HFF-Myc (cell line): ENCODE results near the gene TJP1.

Experiments
- DNase-seq: peaks from one replicate; pipeline ENCODE4 v3.0.0-alpha.2; 2011; ENCODE audit warnings: low read depth; ENCODE audit errors: extremely low read depth
- H3K4me3 ChIP-seq: replicated peaks from 2 replicates; pipeline ENCODE4 v1.5.1; 2011; ENCODE audit warnings: low read depth, mild to moderate bottlenecking, control low read depth, low read length
- TF ChIP-seq, protein P1 (sequence below): IDR thresholded peaks from 2 replicates; pipeline ENCODE4 v1.5.1; 2012; ENCODE audit warnings: mild to moderate bottlenecking, low read depth, low read length, control low read depth; ENCODE audit errors: missing control alignments

The TJP1 gene

DNA sequence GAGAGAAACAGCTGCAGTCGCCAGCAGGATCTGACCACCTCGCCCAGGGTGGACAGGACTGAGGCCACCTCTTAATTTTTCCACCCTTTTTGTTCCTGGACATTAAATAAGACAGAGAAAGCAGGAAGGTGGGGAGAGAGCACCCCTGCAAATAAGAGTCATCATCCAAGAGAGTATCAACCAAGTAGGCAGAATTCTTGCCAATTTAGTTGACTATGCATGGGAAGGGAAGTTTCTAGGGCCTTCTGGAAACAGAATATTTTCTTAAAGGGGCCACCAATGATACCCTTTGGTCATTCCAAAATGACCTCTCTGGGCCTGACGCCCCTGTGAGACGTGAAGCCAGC, 136.2 kb downstream of the TJP1 start:
- TF ChIP-seq, protein P1, sequence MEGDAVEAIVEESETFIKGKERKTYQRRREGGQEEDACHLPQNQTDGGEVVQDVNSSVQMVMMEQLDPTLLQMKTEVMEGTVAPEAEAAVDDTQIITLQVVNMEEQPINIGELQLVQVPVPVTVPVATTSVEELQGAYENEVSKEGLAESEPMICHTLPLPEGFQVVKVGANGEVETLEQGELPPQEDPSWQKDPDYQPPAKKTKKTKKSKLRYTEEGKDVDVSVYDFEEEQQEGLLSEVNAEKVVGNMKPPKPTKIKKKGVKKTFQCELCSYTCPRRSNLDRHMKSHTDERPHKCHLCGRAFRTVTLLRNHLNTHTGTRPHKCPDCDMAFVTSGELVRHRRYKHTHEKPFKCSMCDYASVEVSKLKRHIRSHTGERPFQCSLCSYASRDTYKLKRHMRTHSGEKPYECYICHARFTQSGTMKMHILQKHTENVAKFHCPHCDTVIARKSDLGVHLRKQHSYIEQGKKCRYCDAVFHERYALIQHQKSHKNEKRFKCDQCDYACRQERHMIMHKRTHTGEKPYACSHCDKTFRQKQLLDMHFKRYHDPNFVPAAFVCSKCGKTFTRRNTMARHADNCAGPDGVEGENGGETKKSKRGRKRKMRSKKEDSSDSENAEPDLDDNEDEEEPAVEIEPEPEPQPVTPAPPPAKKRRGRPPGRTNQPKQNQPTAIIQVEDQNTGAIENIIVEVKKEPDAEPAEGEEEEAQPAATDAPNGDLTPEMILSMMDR, result no peak
- H3K4me3 ChIP-seq, result no peak overlapping the region
- DNase-seq, result no peak

DNA sequence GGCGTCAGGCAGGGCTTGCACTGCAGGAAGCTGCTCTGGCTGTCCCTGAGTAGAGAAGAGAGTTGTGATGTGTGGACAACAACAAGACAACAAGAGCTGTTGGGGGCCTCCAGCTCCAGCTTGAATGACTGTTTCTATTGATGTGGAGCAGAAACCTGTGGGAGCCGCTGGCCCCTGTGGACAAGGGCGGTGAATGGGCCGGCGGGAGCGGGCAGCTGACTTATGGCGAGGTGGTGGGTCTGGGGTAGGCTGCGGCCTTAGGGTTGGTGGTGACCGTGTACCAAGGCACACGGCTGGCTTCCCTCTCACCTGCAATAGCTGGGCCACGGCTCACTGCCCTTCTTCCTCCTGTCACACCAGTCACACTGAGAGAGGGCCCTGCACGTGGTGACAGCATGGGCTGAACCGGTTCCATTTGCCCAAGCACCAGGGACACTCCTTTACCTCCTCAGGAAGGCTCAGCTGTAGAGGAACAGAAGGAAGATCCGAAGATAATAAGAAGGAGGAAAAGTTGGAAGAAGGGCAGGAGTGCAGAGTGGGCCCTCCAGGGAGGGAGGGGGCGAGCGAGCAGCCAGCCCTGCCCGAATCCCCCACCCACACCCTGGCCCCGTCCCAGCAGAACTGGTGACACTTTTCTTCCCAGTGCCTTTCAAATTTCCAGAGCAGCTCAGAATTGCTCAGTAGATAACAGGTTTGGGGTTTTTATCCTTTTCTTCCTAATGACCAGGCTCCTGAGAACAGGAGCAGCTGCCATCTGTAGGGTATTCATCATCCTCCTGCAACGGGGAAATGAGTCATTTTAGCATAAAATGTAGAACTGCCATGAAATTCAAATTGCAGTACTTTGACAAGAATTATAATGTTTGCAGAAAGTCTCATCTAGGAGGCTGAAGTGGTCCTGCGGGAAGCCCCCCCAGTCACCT, 136.9 kb downstream of the TJP1 start:
- TF ChIP-seq, protein P1, result no peak
- DNase-seq, result no peak
- H3K4me3 ChIP-seq, result no peak overlapping the region

DNA sequence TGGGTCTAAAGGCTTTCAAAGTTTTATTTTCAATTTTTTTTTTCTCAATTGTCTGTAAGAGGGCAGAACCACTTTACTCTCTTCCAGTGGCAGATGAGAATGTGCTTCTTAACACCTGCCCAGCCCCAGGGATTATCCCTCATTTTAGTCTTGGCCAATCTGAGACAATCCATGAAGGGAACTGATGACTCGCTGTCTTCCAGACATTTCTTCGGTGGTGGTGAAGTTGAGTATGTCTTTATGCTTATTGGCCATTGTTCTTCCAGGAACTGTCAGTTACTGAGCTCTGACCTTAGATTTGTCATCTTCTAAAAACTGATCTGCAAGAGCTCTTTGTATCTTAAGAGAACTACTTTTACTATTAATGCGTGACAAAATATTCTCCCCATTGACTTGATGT, 139.5 kb downstream of the TJP1 start:
- no peak overlapping the region for H3K4me3 ChIP-seq
- TF ChIP-seq, protein P1, result no peak
- no peak for DNase-seq

DNA sequence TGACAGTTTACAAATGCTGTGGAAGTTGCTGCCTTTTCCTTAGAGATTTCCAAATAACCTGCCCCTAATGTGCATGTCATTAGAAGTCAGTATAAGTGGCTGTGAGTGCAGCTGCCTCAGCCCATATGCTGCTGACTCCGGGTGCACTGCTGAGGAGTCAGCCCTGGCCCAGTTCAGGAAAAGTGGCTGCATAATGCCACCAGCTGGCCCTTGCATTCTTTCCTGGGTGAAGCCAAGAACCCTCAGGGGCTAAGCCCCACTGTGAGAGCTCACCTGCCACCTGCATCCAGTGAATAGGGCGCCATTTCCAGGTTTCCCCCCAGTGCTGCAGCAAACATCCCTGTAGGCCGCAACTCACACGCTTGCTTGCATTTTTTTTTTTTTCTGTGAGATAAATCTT, 139.9 kb downstream of the TJP1 start:
- TF ChIP-seq, protein P1, result no peak
- no peak overlapping the region for H3K4me3 ChIP-seq
- no peak for DNase-seq

DNA sequence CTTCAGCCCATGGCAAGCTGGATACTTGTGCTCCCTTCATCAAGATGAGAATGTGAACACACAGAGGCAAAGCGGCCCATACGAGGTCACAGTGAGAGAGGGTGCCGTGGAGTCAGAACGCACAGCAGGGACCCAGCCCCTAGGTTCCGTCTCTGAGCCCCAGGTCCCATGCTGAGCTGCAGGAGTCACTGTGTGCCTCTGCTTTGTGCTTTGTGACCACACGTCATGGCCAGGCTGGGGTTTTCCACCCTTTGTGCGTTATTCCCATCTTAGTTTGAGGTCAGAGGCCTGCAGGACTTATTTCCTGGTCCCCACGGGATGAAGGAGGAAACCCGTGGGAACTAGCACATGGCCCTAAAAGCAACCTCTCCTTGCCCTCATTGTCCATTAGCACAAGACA, 140.3 kb downstream of the TJP1 start:
- TF ChIP-seq, protein P1, result no peak

DNA sequence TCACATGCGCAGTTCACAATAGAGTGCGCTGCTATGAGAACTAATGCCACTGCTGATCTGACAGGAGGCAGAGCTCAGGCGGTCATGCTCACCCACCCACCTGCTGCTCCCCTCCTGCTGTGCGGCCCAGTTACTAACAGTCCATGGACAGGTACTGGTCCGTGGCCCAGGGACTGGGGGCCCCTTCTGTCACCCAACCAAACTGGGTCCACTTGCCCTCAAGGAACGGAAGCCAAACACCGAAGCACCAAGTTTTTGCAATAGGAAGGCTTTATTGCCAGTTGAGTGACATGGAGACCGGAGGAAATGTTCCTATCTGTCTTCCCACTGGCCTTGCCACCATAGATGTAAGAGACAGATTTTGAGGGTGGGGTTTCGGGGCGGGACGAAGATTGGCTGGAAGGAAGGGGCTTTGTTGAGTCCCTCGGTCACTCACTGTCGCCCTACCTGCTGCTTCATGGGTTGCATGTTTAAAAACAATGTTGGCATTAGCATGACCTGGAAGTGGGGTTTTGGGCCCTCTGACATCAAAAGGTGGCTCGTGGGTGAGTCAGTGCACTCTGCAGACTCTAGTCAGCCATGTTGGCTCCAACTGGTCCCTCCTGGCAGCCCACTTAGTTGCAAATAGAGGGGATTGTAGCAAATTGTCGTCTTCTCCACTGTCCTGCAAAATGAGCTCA, 141.0 kb downstream of the TJP1 start:
- no peak for DNase-seq
- TF ChIP-seq, protein P1, result no peak
- H3K4me3 ChIP-seq, result no peak overlapping the region

More for the DNA sequence above, 140.3 kb downstream of the TJP1 start:
- no peak overlapping the region for H3K4me3 ChIP-seq
- DNase-seq, result no peak
